H1 (cell line): ENCODE data around the gene OR10V1. TPM values are rescaled to one million over a fixed set of nuclear protein-coding genes. Genes with fewer than 3 reads are reported as not detected.

Experiments used
- ATF3 ChIP-seq: IDR thresholded peaks from 2 replicates; pipeline ENCODE4 v1.6.1; 2011; ENCODE audit warnings: low read depth, mild to moderate bottlenecking, low read length; ENCODE audit not compliant: insufficient read depth
- CTBP2 ChIP-seq: IDR thresholded peaks from 2 replicates; pipeline ENCODE4 v1.7.0; 2011; ENCODE audit warnings: borderline replicate concordance, mild to moderate bottlenecking, moderate library complexity, mixed read lengths, low read length; ENCODE audit not compliant: insufficient read depth, insufficient read length
- EP300 ChIP-seq, 2 experiments: IDR thresholded peaks; 1 replicate in 1 of 2; 2 replicates in 1 of 2; pipeline ENCODE4 v1.6.1; 2011 to 2012; ENCODE audit warnings: low read depth in 2 of 2, low read length in 2 of 2, mild to moderate bottlenecking in 2 of 2, borderline replicate concordance in 1 of 2, inconsistent platforms in 1 of 2, moderate library complexity in 1 of 2
- KDM5A ChIP-seq: fragments of 200-600 bp; IDR thresholded peaks from 2 replicates; pipeline ENCODE4 v1.7.1; 2012; ENCODE audit warnings: mild to moderate bottlenecking, low read length, inconsistent platforms, mixed read lengths
- NANOG ChIP-seq: IDR thresholded peaks from 2 replicates; pipeline ENCODE4 v1.6.1; 2011; ENCODE audit warnings: low read length, low read depth, mild to moderate bottlenecking, inconsistent platforms; ENCODE audit not compliant: insufficient read depth, poor library complexity, severe bottlenecking
- SIRT6 ChIP-seq: IDR thresholded peaks from one replicate; pipeline ENCODE4 v1.7.1; 2012; ENCODE audit warnings: low read length, inconsistent platforms
- polyA plus RNA-seq, 7 experiments: library from polyadenylated mRNA; depleted of rRNA in 3 of 7; stranded (reverse) in 5 of 7; unstranded in 2 of 7; fragments of >200 nt in 5 of 7; fragments of 200-250 nt in 2 of 7; gene quantifications; 1 replicate in 5 of 7; 2 replicates in 1 of 7; 4 replicates in 1 of 7; pipeline versions ENCODE4 v1.2.1 to v1.2.3, GENCODE V29; 2011 to 2013; ENCODE audit warnings: missing spikeins in 2 of 7, mixed read lengths in 2 of 7
- total RNA-seq: library from RNA; stranded (reverse); fragmentation: NEBNext Ultra II Directional; extraction: Animal tissue kit (Norgen Biotek cat#: 25700); gene quantifications from 2 replicates; pipeline ENCODE4 v1.2.1, GENCODE V29; 2021

Gene OR10V1
- total and polyA plus RNA-seq, 2 of the 8 experiments (the other 6 are each of a cell fraction or from before 2014, with no cell fraction given): not detected

- TF ChIP-seq EP300 (IDR thresholded peaks at IDR 0.05; ENCODE audit: borderline replicate concordance in 1 of 2, low read depth in 2 of 2, low read length in 2 of 2) (no peak), NANOG (no peak), CTBP2 (no peak), ATF3 (no peak), SIRT6 (no peak), KDM5A (no peak)
Measured at GRCh38 chr11:59713745-59714144, at the start of gene OR10V1 (continued).
